GM21447 (cell line): ENCODE measurements around the gene STOX1.
"Not testable (repeated sequence)": the region's sequence is repeated elsewhere in the genome, so short reads cannot be mapped to it uniquely, and the experiment has no call there.

Source experiments
- ATAC-seq: cut with Tn5 transposase; IDR thresholded peaks from one replicate; pipeline ENCODE4 v1.9.1; 2021; ENCODE audit not compliant: unreplicated experiment

STOX1 gene

GRCh38 chr10:68877482-68878110 is 50.3 kb downstream of the STOX1 start:
- ATAC-seq = no peak

- no peak for ATAC-seq
These were observed 51.2 kb downstream of the STOX1 start for GRCh38 chr10:68878496-68878895.

GRCh38 chr10:68879628-68880027 is 52.3 kb downstream of the STOX1 start:
- no peak for ATAC-seq

GRCh38 chr10:68880181-68880580 is 52.9 kb downstream of the STOX1 start:
- no peak for ATAC-seq

- no peak for ATAC-seq
These were observed 67.7 kb downstream of the STOX1 start for GRCh38 chr10:68895041-68895440.

GRCh38 chr10:68897336-68897741 is 70.0 kb downstream of the STOX1 start:
- ATAC-seq = no peak

- no peak for ATAC-seq
These were observed 71.9 kb downstream of the STOX1 start for GRCh38 chr10:68899186-68899745.

GRCh38 chr10:68900427-68901104 is 73.2 kb downstream of the STOX1 start:
- peak; percentile 37 for ATAC-seq

GRCh38 chr10:68901105-68901927 is 74.0 kb downstream of the STOX1 start, which contains the start of gene DDX50:
Gene DDX50 (plus strand): TSS chr10:68901315. CDS start chr10:68901385, 70 bp downstream.
- peak; percentile 98 for ATAC-seq

- ATAC-seq = no peak
These were observed 75.1 kb downstream of the STOX1 start for GRCh38 chr10:68902382-68902781.

- no peak for ATAC-seq
These were observed 97.3 kb downstream of the STOX1 start for GRCh38 chr10:68924593-68924992.

- no peak for ATAC-seq
These were observed 98.2 kb downstream of the STOX1 start for GRCh38 chr10:68925489-68925888.

- ATAC-seq = not testable (repeated sequence)
These were observed 101.8 kb downstream of the STOX1 start for GRCh38 chr10:68929157-68929556.

- not testable (repeated sequence) for ATAC-seq
These were observed 102.6 kb downstream of the STOX1 start for GRCh38 chr10:68929888-68930287.

GRCh38 chr10:68932860-68933259 is 105.5 kb downstream of the STOX1 start:
- not testable (repeated sequence) for ATAC-seq

- no peak for ATAC-seq
These were observed 107.7 kb downstream of the STOX1 start for GRCh38 chr10:68934994-68935393.

- ATAC-seq = no peak
These were observed 110.8 kb downstream of the STOX1 start for GRCh38 chr10:68938117-68938516.

- ATAC-seq = no peak
These were observed 111.6 kb downstream of the STOX1 start for GRCh38 chr10:68938884-68939283.

- ATAC-seq = not testable (repeated sequence)
These were observed 113.6 kb downstream of the STOX1 start for GRCh38 chr10:68940917-68941316.
